Epidermal melanocyte (primary cell): Measurements from ENCODE around the gene KBTBD2.
A peak's percentile ranks its signal among the peaks of the same experiment; 100 is the strongest.
"Not testable (repeated sequence)": the region's sequence is repeated elsewhere in the genome, so short reads cannot be mapped to it uniquely, and the experiment has no call there.

ENCODE experiments used
- DNase-seq: peaks from one replicate; pipeline ENCODE4 v3.0.0; 2011; ENCODE audit warnings: low spot score; ENCODE audit not compliant: insufficient read length

Gene KBTBD2

DNA sequence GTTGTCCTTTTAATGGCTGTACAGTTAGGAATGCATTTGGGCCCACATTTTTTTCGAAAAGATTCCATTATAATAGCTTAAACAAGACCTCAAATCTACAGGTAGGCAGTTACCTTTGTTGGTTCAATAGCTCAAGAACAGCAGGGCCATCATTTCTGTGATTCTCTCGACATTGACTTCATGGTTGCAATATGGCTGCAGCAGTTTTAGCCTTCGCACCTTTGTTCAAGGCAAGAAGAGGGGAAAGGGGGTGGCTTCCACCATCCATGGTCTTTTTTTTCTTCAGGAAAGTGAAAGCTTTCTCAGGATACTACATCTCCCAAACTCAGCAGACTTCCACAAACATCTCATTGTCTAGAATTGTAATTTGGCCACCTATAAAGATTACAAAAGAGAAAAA, 2.2 kb upstream of the KBTBD2 start:
- no peak for DNase-seq

DNA sequence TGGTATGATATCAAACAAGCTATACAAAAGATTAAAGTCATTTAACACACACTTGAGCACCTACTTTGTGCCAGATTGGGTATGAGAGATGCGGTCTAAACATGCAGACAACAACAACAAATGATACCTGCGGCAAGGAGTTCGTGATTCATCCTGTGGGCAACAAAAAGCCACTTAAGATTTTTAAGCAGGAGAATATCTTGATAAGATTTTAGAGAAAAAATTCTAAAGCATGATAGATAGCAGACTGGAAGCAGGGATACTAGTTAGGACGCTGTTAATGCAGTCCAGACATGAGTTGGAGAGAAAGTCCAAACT, 1.6 kb upstream of the KBTBD2 start:
- DNase-seq: no peak

DNA sequence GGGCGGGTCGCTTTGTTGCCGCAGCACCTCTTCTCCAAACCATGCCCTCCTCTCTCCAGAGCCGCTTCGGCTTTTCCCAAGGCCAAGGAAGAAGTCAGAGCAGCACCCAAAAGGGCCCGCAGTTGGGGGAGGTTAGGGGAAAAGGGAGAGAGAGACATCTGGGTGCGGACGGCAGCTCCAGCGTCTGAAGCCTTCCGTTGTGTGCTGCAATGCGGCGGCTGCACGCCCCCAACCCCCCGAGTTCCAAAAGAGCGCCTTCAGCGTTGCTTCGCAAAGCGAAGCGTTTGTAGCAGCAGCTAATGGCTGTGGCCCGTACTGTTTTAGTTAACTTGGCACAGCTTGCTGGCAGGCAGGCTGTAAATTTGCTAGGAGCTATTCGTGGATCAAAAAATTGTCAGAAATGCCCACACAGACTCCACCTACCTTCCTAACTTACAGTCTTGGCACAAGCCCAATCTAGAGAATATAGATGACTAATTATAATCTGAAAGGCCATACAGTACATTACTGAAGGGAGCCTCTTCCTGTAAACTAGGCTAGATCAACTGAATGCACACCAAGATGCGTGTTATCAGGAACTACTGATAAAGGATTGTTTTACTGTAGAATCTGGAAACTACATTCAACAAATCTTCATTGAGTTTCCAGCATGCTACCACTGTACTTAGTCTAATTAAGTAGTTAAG, 1.1 kb upstream of the KBTBD2 start:
- DNase-seq: no peak

DNA sequence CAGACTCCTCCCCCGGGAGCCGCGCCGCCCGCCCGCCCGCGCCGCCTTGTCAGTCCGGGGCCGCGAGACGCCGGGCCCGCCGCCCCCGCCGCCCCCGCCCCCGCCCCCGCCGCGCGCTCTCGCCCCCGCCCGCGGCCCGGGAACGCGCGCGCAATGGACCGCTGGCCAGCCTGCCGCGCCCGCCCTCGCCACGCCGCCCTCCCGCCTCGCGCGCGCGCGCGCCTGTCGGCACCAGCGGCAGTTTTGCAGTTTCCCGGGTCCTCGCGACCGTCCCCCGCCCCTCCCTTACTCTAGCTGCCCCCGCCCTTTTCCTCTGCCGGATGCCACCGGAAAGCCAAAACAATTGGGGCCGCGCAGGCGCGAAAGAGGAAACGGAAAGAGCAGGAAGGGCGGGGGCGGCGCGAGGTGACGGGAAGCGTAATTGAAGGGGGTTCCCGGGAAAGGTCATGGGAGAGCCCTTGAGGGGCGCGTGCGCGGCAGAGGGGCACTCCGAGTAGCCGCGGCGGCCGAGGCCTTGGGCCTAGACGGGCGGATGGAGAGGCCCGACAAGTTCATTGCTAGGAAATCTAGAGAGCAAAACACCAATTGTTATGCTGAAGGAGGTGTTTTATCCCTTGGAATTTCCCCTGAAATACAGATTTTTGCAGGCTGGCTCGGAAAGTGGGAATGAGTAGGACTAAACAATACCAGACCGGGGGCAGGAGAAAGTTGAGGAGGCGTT, 400 bp upstream of the KBTBD2 start:
- peak; percentile 68 for DNase-seq

DNA sequence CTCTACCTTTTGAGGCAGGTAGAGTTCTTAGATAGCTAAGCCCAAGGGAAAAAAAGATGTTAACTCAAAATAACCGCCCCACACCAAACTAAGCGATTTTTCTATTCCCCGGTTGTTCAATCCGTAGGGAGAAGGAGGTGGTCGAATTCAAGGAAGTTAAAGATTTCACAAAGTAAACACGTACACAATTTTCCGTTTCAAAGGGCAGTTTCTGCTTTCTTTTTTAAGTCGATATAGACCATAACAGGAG, 842 bp downstream of the KBTBD2 start:
- DNase-seq: no peak

DNA sequence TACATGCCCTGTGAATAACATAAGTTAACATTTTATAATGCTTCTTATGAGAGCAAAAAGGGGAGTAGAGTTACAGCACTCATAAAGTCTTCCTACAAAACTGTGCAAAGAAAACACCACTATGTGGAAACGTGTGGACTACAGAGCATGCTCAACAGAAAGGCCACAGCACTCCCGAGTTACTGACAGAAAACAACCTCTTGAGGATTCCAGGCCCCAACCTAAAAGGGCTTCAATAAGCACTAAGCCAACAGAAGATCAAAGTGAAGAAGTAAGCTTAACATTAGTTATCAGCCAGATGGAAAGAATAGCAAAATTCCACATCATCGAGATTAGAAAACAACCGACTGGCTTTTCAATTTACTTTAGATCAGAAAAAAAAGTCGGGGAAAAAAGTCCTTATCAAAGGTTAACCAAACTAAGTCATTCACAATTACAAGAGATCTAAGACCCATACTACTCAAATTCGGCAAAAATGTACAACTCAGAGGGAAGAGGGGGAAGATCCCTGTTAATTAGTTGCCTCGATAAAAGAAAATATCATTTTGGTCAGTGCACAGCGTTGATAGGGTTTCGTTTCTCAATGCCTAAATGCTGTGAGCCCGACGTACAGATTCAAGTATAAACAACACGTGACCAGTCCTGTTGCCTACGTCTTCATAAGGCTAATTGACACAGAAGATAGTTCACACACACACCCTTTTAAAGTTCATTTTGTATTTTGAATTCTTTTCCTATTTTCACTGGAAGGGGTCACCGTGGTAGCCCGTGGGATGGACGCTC, 1.4 kb downstream of the KBTBD2 start:
- DNase-seq: no peak

DNA sequence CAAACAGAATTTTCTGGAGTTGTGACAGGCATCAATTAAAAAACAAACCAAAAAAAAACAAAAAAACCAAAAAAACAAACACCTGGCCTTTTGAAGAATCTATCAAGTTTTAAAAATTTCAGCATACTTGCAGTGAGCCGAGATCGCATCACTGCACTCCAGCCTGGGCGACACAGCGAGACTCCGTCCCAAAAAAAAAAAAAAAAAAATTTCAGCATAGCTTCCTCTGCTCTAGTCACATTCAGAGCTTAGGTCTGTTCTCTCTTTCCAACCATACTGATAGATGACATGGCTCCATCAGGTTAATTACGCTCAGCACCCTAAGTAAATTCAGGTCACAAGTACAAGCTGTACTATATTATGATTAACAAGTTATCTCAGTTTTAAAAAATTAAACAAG, 3.1 kb downstream of the KBTBD2 start:
- DNase-seq: no peak

DNA sequence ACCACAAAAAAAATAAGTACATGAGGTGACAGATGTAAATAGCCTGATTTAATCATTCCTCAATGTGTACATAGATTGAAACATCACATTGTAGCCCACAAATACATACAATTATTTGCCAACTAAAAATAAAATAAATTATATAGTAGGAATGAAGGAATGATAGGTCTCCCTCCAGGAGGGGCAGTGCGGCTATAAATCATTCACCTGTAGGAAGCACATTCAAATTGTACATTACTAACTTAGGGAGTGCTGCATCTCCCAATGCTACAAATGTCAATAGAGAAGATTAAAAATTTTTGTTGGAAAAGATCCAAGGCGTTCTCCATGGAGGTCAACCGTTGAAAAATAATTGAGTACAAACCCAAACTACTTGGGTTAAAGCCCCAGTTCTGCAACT, 4.2 kb downstream of the KBTBD2 start:
- DNase-seq: no peak

DNA sequence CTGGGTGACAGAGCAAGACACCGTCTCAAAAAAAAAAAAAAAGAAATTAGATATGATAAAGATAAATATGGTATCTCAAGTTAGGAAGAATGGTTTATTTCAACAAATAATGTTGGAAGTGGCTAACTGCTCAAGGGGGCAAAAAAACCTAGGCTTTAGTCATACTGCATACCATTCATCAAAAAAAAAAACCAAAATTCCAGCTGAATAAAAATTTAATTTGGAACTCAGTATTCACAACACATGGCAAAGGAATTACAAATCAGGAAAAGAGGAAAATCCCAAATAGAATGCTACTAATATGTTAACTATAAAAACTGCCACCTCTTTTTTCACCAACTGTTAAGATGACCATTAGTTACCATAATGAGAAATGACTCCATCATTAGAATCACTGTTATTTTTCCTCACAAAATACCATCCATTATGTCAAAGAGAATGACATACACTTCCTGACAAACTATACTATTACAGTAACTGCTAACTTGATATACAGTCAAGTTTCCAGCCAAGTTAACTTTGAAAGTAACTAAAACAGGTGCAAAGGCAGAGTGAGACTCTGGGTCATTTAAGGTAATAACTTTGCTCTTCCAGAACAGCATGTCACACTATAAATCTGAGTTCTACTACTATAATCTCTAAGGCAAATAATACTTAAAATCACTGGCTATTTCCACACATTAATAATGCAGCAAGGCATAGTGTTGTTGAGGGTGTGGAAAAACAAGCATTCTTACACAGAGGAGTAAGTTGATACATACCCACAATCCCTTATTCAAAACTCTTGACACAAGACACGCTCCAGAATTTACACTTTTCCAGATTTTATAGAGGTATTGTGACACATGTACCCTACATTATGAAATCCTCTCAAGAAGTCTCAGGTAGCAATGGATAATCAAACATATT, 10.2 kb downstream of the KBTBD2 start:
- no peak for DNase-seq

DNA sequence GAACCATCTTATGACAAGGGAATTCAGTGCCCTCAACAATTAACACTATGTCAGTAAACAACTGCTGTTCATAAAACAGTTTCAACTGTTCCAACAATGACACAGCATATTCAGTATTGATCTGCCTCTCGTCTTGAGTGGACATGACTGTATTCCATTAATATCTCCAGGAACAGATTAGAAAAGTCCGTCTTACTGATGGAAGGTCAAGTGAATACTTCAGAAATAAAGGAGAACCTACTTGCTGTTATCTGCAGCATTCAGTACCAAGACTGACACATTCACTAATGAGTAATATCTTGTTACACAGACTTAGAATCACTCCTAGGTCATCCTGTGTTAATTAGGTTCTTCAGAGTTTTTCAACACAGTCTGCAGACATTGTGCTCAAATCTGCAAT, 12.1 kb downstream of the KBTBD2 start:
- DNase-seq: no peak

DNA sequence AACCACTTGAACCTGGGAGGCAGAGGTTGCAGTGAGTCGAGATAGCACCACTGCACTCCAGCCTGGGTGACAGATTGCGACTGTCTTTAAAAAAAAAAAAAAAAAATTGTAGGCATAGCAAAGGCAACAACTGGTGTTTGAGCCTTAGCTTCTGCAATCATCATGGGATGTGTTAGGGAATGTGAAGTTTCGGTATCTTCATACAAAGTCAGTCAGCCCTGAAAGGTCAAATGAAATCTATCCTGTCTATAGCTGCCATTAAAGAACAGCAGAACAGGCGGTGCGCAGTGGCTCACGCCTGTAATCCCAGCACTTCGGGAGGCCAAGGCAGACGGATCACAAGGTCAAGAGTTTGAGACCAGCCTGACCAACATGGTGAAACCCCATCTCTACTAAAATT, 13.5 kb downstream of the KBTBD2 start:
- not testable (repeated sequence) for DNase-seq

DNA sequence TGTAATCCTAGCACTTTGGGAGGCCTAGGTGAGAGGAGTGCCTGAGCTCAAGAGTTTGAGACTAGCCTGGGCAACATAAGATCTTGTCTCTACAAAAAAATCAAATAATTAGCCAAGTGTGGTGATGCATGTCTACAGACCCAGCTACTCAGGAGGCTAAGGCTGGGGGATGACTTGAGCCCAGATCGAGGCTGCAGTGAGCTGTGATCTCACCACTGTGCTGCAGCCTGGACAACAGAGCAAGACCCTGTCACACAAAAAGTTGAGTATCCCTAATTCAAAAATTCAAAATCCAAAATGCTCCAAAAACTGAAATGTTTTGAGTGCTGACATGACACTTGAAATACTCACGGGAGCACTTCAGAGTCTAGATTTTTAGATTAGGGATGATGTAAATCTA, 19.1 kb downstream of the KBTBD2 start:
- no peak for DNase-seq

DNA sequence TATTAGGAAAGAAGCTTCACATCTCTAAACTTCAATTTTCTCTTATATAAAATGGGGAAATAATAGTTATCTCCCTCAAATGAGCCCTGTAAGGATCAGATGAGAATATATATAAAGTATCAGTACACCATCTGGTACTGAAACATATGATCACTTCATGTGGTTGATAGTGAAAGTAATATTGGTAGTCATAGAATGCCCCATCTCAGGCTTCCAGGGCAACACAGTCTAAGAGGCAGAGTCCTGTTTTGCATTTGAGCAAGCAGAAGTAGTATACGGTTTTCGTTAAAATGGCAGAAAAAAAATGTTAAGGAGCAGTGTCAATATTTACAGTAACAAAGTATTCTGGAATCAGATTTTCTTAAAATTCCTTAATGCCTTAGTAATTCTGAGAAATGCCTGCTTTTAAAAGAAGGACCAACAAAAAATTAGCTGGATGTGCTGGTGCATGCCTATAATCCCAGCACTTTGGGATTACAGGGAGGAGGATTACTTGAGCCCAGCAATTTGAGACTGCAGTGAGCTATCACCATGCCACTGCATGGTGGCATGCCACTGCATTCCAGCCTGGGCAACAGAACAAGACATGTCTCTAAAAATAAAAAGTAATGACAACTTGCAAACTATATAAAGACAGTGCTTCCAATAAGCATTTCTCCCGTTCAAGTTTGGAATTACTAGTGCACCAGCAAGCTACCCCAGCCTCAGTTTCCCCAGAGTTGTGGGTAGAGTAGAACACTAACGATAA, 19.8 kb downstream of the KBTBD2 start:
- no peak for DNase-seq

DNA sequence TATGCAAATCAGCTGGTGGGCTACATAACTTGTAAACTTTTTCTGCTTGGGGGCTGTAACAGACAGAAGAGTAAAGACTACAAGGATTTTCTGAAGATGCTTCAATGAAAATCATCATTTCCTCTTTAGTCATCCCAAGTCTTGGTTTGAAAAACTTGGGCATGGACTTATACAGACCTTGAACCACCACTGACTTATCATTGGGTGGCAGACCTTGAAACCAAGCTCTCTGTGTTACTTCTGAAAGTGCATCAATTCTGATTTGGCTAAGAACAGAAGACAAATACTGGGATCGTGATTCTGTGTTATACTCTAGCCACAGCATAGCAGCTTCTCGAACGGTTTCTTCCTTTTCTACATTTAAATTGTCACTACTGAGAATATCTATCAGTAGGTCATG, 21.3 kb downstream of the KBTBD2 start:
- DNase-seq: no peak

DNA sequence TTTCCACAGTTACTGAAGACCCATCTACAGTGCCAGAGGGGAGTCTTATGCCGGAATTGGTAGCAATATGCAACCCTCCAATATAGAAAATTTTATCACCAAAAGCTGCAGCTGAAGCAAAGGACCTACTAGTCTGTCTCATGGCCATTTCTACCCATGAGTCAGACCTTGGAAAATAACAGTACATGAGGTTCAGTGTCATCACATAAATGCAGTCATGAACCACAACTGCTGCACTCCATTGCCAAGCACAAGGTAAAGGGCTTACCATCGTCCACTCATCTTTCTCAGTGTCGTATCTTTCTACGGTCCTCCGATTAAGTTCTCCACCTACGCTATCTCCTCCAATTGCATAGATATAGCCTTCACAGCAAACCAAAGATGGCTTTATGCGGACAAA, 21.8 kb downstream of the KBTBD2 start:
- DNase-seq: no peak

DNA sequence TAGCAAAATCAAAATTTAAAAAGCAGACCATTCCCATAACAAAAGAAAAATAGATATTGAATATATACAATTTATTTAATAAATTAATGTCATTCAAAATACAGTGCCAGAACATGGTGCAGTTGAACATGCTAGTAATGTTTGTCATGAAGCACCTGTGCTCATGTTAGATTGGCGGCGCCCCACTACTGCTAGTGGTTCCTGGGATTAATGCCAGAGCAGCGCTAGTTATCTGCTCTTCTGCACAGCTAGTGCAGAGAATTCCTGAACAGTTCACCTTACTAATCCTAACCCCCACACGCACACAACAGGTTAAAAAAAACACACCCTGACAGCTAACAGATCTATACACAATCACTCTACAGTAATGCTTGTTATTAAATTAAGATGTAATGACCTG, 23.4 kb downstream of the KBTBD2 start:
- no peak for DNase-seq

DNA sequence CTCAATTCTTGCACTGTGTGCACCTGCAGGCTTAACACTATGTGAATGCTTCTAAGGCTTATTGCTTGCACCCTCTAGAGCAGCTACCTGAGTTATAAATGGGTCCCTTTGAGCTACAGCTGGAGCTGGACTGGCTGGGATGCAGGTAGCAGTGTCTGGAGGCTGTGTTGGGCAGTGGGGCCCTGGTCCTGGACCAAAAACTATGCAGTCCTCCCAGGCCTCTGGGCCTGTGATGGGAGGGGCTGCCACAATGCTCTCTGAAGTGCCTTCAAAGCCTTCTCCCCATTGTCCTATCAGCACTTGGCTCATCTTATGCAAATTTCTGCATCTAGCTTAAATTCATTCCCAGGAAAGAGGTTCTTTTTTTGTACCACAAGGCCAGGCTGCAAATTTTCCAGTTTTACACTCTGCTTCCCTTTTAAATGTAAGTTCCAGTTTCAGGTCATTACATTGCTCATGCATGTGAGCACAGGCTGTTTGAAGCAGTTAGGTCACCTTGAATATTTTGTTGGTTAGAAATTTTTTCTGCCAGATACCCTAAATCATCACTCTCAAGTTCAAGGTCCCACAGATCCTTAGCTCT, 26.0 kb downstream of the KBTBD2 start:
- DNase-seq: no peak

DNA sequence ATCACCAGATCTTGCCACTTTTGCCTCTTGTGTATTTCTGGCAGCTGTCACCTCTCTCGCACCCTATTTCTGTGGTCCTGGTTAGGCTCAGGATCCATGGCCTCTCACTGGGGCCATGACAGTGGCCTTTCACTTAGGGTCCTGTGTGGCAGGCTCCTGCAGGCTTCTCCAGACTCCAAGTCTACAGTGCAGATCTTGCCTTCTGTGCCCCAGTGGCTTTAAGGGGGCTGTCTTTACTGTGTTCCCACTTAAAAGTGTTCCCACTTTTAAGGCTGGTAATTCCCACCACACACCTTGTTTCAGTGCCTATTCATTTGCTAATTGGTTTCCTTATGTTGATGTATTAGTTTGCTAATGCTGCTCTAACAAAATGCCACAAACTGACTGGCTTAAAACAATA, 27.7 kb downstream of the KBTBD2 start:
- DNase-seq: not testable (repeated sequence)

DNA sequence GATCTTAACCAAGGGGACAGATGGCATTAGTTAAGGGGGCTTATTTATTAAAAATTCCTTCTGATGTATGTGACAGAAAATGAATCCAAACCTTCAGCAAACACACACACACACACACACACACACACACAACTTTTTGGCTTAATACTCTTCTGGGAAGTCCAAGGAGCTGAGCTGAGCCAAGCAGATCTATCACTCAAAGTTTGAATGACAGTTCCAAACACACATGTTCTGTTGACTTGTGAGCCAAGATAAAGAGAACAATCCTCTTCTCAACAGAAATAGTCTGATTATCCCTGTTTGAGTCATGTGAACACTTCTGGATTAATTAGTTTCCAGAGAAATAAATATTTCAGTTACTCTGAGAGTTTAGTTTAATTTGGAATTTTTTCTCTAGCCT, 31.5 kb downstream of the KBTBD2 start:
- no peak for DNase-seq

DNA sequence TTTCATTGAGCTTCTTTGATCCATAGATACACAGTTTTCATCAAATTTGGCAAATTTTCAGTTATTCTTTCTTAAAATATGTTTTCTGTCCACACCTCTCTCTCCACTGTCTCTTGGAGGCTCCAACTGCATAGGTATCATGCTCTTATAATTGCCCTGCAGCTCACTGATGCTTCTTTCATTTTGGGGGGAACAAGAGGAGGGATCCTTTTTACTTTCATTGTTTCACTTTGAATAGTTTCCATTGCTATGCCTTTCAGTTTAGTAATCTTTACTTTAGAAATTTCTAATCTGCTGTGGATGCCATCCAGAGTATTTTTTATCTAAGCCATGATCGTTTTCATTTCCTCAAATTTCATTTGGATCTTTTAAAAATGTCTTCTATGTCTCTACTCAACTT, 32.9 kb downstream of the KBTBD2 start:
- DNase-seq: no peak

DNA sequence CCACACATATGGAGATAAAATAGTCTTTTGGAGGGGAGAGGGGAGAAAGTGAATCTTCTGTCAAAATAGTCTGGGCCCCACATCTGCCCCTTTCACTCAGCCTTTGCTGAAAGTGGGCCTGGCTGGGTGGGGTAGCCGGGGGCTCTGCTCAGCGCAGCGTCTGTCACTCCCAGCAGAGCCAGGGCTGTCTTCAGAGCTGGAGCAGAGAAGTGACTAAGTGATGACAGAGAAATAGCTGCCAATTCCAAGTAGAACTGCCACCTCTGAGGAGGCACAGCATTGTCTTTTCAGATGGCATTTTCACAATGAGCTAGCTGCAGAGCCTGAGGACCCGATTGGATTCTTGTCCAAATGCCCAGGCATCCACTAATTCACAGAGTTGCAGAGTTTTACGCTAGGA, 34.5 kb downstream of the KBTBD2 start:
- DNase-seq: not testable (repeated sequence)
